GM19023 (cell line): ENCODE results near the gene SPAG16.
"Not testable (repeated sequence)": the region's sequence is repeated elsewhere in the genome, so short reads cannot be mapped to it uniquely, and the experiment has no call there.

Source experiments
- ATAC-seq: cut with Tn5 transposase; IDR thresholded peaks from one replicate; pipeline ENCODE4 v1.9.1; 2021; ENCODE audit warnings: mild to moderate bottlenecking, moderate library complexity; ENCODE audit not compliant: unreplicated experiment

SPAG16 gene

GRCh38 chr2:213980883-213981282, 696.6 kb downstream of the SPAG16 start:
- no peak for ATAC-seq

- ATAC-seq: no peak
These were observed 704.9 kb downstream of the SPAG16 start for GRCh38 chr2:213989207-213989606.

GRCh38 chr2:213991453-213992108, 707.3 kb downstream of the SPAG16 start:
- ATAC-seq: no peak

- no peak for ATAC-seq
These were observed 711.3 kb downstream of the SPAG16 start for GRCh38 chr2:213995400-213996105.

- ATAC-seq: not testable (repeated sequence)
These were observed 714.7 kb downstream of the SPAG16 start for GRCh38 chr2:213998976-213999375.

GRCh38 chr2:214004463-214004862, 720.2 kb downstream of the SPAG16 start:
- no peak for ATAC-seq

- ATAC-seq: no peak
These were observed 721.1 kb downstream of the SPAG16 start for GRCh38 chr2:214005337-214005736.

GRCh38 chr2:214006601-214007000, 722.3 kb downstream of the SPAG16 start:
- no peak for ATAC-seq

GRCh38 chr2:214011676-214012075, 727.4 kb downstream of the SPAG16 start:
- no peak for ATAC-seq

- ATAC-seq: no peak
These were observed 730.4 kb downstream of the SPAG16 start for GRCh38 chr2:214014551-214015220.

GRCh38 chr2:214019229-214019972, 735.1 kb downstream of the SPAG16 start:
- no peak for ATAC-seq

- ATAC-seq: no peak
These were observed 735.7 kb downstream of the SPAG16 start for GRCh38 chr2:214019973-214020345.

- no peak for ATAC-seq
These were observed 744.9 kb downstream of the SPAG16 start for GRCh38 chr2:214029190-214029589.

GRCh38 chr2:214031566-214031965, 747.3 kb downstream of the SPAG16 start:
- ATAC-seq: no peak

- no peak for ATAC-seq
These were observed 750.2 kb downstream of the SPAG16 start for GRCh38 chr2:214034417-214034816.

- no peak for ATAC-seq
These were observed 751.0 kb downstream of the SPAG16 start for GRCh38 chr2:214035091-214035852.

GRCh38 chr2:214035921-214036320, 751.7 kb downstream of the SPAG16 start:
- no peak for ATAC-seq

GRCh38 chr2:214038186-214038585, 753.9 kb downstream of the SPAG16 start:
- ATAC-seq: no peak

GRCh38 chr2:214050731-214051130, 766.5 kb downstream of the SPAG16 start:
- no peak for ATAC-seq

GRCh38 chr2:214051585-214051984, 767.3 kb downstream of the SPAG16 start:
- no peak for ATAC-seq

GRCh38 chr2:214052235-214052634, 768.0 kb downstream of the SPAG16 start:
- no peak for ATAC-seq
